Prostate gland (tissue), 2 donors: Measurements from ENCODE around the gene ARHGEF39.
"Not testable (repeated sequence)": the region's sequence is repeated elsewhere in the genome, so short reads cannot be mapped to it uniquely, and the experiment has no call there.

Experiments used
- CTCF ChIP-seq, 4 experiments: fragments of 200-600 bp in 2 of 4; fragments of 450-650 bp in 2 of 4; sonication (generic) in 2 of 4; IDR thresholded peaks; 1 replicate in 3 of 4; 2 replicates in 1 of 4; pipeline ENCODE4 v1.5.1; 2016 to 2019; ENCODE audit warnings: antibody characterized with exemption in 4 of 4, mild to moderate bottlenecking in 2 of 4, moderate library complexity in 2 of 4
- POLR2A ChIP-seq: fragments of 450-650 bp; IDR thresholded peaks from one replicate; pipeline ENCODE4 v1.6.1; 2016; ENCODE audit warnings: antibody characterized with exemption, mild to moderate bottlenecking
- POLR2AphosphoS5 ChIP-seq: sonication (generic); formaldehyde crosslinking; IDR thresholded peaks from one replicate; pipeline ENCODE4 v1.6.1; 2017; ENCODE audit warnings: antibody characterized with exemption

- TF ChIP-seq CTCF (IDR thresholded peaks at IDR 0.05); POLR2A; POLR2AphosphoS5: not testable (repeated sequence)
These were observed 23.5 kb downstream of the ARHGEF39 start for GRCh38 chr9:35641478-35641877.
